Endothelial cell (in vitro differentiated cells): ENCODE measurements around the gene CDC42. TPM values are rescaled to one million over a fixed set of nuclear protein-coding genes. Genes with fewer than 3 reads are reported as not detected.
A peak's percentile ranks its signal among the peaks of the same experiment; 100 is the strongest.

Source experiments
- DNase-seq: peaks from one replicate; pipeline ENCODE4 v3.0.0; 2021; ENCODE audit warnings: low spot score
- H3K27ac Mint-ChIP-seq: one replicate; pipeline ENCODE4 v1.8.0; 2021; ENCODE audit warnings: mixed read lengths, inconsistent platforms; ENCODE audit not compliant: unreplicated experiment
- H3K27me3 Mint-ChIP-seq: one replicate; pipeline ENCODE4 v1.8.0; 2021; ENCODE audit warnings: mild to moderate bottlenecking, moderate library complexity, mixed read lengths, inconsistent platforms; ENCODE audit not compliant: unreplicated experiment
- H3K36me3 Mint-ChIP-seq: one replicate; pipeline ENCODE4 v1.8.0; 2021; ENCODE audit warnings: mild to moderate bottlenecking, low read depth, mixed read lengths, inconsistent platforms; ENCODE audit not compliant: unreplicated experiment
- H3K4me1 Mint-ChIP-seq: one replicate; pipeline ENCODE4 v1.8.0; 2021; ENCODE audit warnings: mild to moderate bottlenecking, mixed read lengths, inconsistent platforms; ENCODE audit not compliant: unreplicated experiment
- H3K4me3 Mint-ChIP-seq: one replicate; pipeline ENCODE4 v1.8.0; 2021; ENCODE audit warnings: mild to moderate bottlenecking, mixed read lengths, inconsistent platforms; ENCODE audit not compliant: unreplicated experiment
- H3K9me3 Mint-ChIP-seq: one replicate; pipeline ENCODE4 v1.8.0; 2021; ENCODE audit warnings: mixed read lengths, inconsistent platforms; ENCODE audit not compliant: unreplicated experiment
- CTCF ChIP-seq: fragments of 200-600 bp; sonication (generic); IDR thresholded peaks from one replicate; pipeline ENCODE4 v1.5.0; 2021; ENCODE audit warnings: antibody characterized with exemption; ENCODE audit not compliant: unreplicated experiment
- total RNA-seq: library from RNA; stranded (reverse); fragmentation: NEBNext Ultra II Directional; extraction: Animal tissue kit (Norgen Biotek cat#: 25700); gene quantifications from one replicate; pipeline ENCODE4 v1.2.1, GENCODE V29; 2021; ENCODE audit not compliant: unreplicated experiment

CDC42 gene
- total RNA-seq, 1 donor from 2014 or later = 370 TPM

- H3K27ac Mint-ChIP-seq = no peak overlapping the region
- no peaks in the 10 kb centered on the region for H3K9me3 Mint-ChIP-seq
- H3K27me3 Mint-ChIP-seq = peaks cover 6% of the 10 kb centered on the region
- peaks cover 36% of the 10 kb centered on the region for H3K4me1 Mint-ChIP-seq
- DNase-seq = no peak
- H3K36me3 Mint-ChIP-seq = peaks cover 17% of the 10 kb centered on the region
- no peak for TF ChIP-seq CTCF
- H3K4me3 Mint-ChIP-seq = no peak overlapping the region
These were observed 46.2 kb downstream of the CDC42 start for GRCh38 chr1:22098752-22099151.

DNA sequence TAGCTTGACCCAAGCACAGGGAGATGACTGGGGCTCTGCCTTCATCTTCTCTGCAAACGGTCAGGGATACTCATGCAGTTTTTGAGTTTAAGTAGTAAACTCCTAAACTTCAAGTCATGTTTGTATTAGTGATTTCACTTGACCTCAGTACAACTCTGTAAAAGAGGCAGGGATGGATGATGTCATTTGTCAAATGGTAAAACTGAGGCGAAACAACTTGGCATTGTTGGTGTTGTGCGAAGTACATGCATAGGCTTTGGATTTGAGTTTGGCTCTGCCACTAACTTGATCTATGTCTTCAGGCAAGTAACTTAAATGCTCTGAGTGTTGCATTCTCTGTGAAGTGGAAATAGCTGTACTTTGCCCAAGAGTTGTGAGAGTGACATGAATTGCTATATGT is 47.7 kb downstream of the CDC42 start:
- DNase-seq = no peak
- peaks cover 17% of the 10 kb centered on the region for H3K36me3 Mint-ChIP-seq
- no peak overlapping the region for H3K27ac Mint-ChIP-seq
- peaks cover 7% of the 10 kb centered on the region for H3K27me3 Mint-ChIP-seq
- no peaks in the 10 kb centered on the region for H3K9me3 Mint-ChIP-seq
- H3K4me1 Mint-ChIP-seq = peaks cover 33% of the 10 kb centered on the region
- no peak for TF ChIP-seq CTCF
- peak overlapping the region; percentile 21 for H3K4me3 Mint-ChIP-seq

DNA sequence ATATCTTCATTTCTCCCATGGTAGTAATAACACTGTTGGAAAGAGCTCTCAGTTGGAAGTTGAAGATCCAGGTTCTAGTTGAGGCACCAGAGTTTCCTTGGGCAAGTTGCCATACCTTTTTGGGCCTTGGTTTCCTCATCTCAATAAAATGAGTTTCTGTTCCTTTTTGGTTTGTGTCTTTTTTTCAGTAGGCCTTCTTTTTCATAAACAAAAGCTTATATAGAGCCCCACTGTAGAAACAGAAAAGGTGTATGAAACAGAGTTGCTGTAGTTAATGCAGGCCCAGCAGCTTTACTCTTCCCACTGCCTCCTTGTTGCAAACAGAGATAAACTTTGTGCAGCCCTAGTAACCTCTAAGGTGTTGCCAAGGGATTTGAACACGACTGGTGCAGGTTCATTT is 48.7 kb downstream of the CDC42 start:
- no peak overlapping the region for H3K4me3 Mint-ChIP-seq
- DNase-seq = no peak
- peaks cover 16% of the 10 kb centered on the region for H3K36me3 Mint-ChIP-seq
- H3K27me3 Mint-ChIP-seq = peaks cover 5% of the 10 kb centered on the region
- TF ChIP-seq CTCF = no peak
- H3K4me1 Mint-ChIP-seq = peaks cover 33% of the 10 kb centered on the region
- no peak overlapping the region for H3K27ac Mint-ChIP-seq
- H3K9me3 Mint-ChIP-seq = no peaks in the 10 kb centered on the region

DNA sequence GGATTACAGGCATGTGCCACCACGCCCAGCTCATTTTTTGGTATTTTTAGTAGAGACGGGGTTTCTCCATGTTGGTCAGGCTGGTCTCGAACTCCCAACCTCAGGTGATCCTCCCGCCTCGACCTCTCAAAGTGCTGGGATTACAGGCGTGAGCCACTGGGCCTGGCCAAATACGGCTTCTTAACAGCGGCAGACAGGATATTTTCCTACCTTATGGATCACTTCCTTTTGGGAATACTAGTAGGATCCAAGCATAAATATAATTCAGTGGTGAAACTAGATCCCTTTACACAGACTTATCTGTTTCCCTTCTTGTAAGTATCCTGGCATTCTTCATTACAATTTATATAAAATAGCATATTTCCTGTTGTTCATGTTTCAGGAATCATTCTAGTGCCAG is 49.5 kb downstream of the CDC42 start:
- Mint-ChIP-seq H3K27ac (no peak overlapping the region), H3K36me3 (peaks cover 14% of the 10 kb centered on the region), H3K27me3 (peaks cover 4% of the 10 kb centered on the region), H3K4me1 (peaks cover 33% of the 10 kb centered on the region), H3K9me3 (no peaks in the 10 kb centered on the region), H3K4me3 (no peak overlapping the region)
- TF ChIP-seq CTCF = no peak
- no peak for DNase-seq

DNA sequence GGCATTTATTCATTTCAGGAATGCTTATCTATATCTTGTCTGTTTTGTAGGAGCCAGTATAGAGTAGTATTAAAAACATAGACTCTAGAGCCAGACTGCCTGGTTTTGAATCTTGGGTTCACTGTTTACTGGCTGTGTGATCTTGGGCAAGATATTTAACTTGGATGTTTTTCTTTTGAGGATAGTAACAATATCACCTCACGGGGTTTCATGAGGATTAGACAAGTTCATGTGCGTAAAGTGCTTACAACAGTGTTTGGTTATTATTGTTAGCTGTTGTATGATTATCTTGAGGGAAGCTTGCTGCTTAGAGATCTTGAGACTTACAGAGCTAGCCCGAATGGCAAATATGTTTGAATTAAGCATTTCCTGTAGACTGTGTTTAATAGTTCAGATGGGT is 50.2 kb downstream of the CDC42 start:
- Mint-ChIP-seq H3K27ac (peak overlapping the region; percentile 68), H3K4me3 (peak overlapping the region; percentile 7), H3K9me3 (no peaks in the 10 kb centered on the region), H3K36me3 (peaks cover 10% of the 10 kb centered on the region), H3K27me3 (peaks cover 4% of the 10 kb centered on the region), H3K4me1 (peaks cover 31% of the 10 kb centered on the region)
- TF ChIP-seq CTCF = no peak
- no peak for DNase-seq
